Measurements from ENCODE around the gene SLC4A4.

The SLC4A4 gene

DNA sequence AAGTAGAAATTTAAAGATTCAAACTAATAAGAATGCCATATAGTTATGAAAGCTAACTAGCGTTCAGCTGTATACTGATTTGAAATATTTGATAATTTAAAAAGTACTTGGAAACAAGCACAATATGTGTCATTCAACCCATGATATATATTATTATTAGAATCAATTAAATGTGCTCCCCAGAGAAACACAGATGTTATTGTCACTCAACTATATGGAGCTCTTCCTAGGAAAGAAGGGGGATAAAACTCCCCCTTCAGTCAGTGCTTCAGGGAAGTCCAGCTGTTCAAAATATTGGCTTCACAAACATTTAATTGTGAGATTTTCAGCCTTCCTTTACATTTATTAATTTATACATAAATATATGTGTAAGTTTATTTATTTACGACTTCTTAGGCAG is 135.9 kb downstream of the SLC4A4 start:
- no peak for DNase-seq

DNA sequence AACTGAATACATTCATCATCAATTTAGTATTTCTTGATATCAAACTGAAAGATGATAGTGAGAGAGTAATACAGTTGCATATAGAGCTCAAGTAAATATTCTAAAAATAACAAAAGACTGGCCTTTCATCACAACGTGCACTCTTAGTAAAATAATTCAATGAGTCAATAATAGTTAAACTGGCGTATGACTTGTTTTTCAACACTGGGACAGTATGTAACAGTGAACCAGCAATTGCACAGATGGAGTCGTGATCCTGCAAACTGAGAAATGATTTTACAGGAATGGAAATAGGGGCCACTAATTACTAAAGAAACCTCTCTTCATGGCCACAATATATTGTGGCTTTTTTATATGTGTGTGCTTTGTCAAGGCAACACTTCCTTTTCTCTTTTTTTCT is 137.4 kb downstream of the SLC4A4 start:
- DNase-seq, result no peak

DNA sequence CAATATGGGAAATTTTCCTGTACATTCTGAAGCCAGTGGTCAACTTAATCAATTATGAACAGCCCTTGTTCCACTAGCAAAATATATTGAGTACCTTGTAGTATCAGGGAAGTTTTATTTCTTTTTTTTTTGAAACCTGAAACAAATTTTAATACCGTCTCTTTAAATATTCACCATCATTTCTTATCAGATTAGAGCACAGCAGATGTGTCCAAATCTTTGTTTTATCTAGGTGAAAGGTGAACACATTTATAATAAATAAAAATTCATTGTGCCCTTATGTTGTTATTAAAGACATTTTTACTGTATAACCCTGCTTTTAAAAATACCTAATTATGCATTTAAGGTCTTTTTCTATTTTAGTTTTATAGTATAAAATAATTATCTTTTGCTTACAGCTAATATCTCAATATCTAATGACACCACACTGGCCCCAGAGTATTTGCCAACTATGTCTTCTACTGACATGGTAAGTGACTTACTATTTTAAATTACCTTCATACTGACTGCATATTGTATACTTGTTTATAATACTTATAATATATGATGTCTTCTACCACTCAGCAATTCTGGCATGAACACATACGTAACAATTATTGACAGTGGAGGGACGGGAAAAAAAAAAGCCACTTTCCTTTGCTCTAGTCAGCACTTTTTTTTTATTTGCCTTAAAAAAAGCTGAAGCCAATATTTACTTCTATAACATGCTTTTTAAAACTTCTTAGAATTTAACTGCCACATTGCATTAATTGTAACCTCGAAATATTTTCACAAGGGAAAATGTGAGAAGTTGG is 147.9 kb downstream of the SLC4A4 start:
- no peak for DNase-seq

DNA sequence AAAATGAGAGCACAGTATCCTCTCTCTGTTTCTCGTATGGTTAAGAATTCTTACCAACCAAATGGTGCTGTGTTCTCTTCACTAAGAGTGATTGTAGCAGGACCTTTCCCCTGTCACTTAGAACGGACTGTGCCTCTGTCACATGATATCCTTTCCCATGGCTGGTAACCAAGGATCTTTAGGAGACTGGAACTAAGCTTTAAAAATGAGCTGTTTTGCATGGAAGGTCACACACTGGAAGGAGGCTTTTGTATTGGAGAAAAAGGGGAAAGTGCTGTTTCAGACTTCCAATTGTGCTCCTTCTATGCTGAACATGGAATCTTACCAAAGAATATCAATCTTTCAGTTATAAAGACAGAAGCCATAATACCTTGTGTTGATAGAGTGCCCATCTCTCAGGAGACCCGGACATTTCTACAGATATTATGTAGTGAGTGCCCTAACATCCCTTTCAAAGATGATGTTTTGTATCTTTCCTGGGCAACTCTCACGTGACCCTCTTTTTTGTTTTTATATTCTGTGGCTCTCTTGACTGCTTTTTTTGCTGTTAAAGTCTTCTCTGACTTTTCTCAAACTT is 148.6 kb downstream of the SLC4A4 start:
- no peak for DNase-seq

DNA sequence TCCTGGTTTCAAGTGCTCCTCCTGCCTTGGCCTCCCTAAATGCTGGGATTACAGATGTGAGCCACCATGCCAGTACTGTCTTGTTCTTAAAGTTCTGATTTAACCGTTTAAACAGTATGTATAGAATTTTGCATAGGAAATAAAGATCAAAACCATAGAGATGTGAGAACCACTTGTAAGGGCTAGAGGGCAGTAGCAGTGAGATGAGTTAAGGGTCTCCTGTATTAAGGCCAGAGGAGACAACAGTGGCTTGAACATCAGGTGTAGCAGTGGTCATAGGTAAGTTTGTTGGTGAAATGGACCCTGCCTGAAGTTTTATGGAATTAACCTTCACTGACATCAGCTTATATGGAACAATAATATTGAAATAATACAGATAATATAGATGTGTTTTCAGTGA is 155.7 kb downstream of the SLC4A4 start:
- no peak for DNase-seq

DNA sequence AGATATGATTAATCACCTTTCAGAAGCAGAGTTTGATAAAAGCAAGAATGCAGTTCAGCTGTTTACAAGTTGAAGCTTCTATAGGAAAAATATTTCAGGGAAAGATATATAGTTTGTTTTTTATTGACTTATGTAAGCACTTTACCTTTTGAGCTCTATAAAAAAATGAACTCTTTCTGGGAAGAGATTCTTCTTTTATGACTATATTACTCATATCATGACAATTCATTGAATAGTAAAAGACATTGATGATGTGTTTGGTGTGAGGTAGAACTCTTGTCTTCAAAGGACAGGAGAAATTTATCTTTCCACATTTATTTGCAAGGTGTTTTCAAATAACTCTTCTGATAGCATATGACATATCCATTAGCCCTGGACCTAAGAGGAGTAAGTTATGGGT is 156.6 kb downstream of the SLC4A4 start:
- no peak for DNase-seq

DNA sequence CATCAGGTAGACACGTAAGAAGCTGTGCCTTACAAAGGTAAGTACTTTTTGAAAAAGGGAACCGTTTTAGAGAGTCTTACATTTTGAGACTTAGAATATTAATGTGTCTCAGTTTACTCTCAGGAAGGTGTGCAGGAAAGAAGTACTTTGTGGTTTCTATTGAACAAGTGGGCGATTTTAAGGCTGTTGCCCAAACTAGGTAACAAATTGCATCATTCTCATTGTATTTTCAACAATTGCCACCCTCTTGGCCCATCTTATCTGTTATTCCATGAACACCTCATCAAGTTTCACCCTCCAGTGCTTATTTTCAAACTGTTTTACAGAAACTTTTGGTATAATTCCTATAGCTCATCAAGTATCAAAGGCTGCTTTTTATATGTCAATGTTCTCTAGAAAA is 158.3 kb downstream of the SLC4A4 start:
- DNase-seq, result no peak

DNA sequence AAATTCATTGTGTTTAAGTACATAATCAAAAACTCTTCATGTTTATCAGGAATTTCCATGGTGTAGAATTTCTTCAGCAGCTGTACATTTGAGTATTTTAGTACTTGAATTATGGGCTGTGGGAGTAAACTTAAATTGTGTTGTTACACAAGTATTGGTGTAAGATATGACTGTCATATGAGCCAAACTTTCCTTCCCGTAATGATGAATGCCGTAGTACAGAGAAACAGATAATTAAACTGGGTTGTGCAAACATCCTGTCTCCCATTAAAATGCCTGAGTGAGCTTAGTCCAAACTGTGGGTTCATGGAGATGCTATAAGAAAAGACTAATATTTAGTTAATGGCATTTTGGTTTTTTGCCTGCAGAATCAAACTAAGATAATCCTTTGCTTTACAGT is 159.2 kb downstream of the SLC4A4 start:
- peak; percentile 13 for DNase-seq

DNA sequence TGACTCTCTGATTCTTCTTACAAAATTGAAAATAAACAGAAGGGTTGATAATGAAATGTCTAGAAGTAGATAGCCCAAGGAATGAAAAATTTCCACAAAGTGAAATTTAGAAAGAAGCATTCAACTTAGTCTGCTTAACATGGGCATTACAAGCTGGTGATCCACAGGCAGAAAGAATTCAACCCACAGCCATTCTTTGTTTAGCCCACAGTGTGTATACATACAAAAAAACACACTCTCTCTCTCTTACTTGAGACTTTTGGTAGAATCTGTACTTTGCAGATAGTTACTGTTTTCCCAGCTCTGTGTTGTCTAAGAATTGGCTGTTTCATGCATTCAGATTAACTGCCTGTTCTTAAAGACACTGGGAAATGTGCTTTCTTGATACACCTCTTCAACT is 159.8 kb downstream of the SLC4A4 start:
- DNase-seq, result no peak

DNA sequence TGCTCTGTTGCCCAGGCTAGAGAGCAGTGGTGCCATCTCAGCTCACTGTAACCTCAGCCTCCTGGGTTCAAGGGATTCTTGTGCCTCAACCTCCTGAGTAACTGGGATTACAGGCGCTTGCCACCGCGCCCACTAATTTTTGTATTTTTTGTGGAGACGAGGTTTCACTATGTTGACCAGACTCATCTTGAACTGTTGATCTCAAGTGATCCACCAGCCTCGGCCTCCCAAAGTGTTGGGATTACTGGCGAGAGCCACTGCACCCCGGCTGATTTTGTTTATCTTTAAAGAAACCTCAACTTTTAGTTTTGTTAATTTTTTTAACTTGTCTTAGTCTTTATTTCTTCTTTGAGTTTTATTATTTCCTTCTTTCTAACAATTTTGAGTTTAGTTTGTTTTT is 163.2 kb downstream of the SLC4A4 start:
- DNase-seq, result no peak

DNA sequence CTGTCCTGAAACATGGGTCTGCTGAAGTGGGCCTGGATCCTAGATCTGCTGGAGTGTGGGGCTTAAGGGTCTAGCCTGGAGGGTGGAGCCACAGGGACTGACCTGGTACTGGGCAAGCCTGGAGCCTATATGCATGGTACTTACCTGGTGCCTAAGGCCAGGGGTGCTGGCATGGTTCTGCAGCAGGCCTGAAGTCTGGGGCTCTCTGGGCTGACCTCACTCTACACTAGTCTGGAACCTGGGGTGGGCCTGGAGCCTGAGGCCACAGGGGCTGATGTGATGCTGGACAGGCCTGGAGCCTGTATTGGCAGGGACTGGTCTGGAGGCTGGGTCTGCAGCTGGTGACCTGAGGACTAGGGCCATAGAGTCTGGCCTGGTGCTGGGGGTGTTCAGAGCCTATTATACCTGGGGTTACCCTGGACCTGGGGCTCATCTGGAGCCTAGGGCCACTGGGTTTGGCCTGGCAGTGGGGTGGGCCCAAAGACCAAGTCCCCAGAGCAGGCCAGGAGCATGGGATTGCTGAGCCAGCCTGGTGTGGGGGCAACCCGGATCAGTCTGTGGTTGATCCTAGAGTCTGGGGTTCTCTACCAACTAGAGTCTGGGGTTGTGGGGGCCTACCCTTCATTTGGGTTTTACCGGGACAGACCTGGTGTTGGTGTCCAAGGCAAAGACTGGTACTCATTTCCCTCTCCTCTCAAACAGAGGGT is 179.6 kb downstream of the SLC4A4 start:
- DNase-seq, result no peak

DNA sequence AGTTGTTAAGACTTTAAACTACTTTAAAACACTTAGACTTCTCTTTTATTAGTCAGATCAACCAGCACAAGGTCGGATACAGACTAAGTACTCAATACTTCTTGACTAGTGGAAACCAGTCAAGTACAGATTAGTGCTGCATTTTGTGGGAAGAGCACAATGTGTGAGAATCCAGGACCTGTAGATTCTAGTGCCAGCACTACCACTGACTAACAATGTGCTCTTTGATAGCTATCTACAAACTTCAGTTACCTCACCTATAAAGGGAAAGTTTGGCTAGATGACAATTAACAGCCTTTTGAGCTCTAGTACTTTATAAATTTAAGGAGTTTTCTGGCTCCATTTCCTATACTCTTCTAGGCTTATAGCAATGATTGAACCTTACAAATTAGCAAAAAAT is 181.5 kb downstream of the SLC4A4 start:
- no peak for DNase-seq

DNA sequence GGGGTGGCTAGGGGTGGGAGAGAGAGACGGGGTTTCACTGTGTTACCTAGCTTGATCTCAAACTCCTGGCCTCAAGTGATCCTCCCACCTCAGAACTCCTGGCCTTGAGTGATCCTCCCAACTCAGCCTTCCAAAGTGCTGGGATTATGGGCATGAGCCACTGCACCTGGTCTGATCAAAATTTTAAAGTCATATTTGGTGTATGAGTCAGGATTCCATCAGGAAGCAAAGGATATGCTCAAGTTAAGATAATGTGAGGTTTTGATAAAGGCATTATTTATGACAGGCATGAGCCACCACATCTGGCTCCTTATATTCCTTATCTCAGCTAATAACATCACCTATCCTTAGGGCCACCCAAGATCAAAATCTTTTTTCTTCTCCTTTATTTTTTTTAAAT is 182.0 kb downstream of the SLC4A4 start:
- DNase-seq, result no peak

DNA sequence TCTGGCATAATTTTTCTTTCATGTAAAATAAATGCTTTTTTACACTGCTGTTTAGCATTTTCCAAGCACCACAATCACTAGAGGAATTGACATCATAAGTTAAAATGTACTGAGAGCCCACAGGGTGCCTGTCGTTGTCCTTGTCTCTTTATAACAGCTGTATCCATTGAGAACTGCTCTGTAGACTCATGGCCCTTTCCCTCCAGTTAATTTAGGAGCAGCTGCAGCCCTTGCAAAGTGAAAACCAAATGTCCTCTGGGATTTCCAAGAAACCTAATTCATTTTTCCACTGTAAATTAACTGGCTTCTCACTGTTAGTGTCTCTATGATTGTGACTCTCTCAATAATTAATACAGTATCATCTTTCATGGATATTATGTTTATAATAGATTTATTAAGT is 185.9 kb downstream of the SLC4A4 start:
- DNase-seq, result no peak

DNA sequence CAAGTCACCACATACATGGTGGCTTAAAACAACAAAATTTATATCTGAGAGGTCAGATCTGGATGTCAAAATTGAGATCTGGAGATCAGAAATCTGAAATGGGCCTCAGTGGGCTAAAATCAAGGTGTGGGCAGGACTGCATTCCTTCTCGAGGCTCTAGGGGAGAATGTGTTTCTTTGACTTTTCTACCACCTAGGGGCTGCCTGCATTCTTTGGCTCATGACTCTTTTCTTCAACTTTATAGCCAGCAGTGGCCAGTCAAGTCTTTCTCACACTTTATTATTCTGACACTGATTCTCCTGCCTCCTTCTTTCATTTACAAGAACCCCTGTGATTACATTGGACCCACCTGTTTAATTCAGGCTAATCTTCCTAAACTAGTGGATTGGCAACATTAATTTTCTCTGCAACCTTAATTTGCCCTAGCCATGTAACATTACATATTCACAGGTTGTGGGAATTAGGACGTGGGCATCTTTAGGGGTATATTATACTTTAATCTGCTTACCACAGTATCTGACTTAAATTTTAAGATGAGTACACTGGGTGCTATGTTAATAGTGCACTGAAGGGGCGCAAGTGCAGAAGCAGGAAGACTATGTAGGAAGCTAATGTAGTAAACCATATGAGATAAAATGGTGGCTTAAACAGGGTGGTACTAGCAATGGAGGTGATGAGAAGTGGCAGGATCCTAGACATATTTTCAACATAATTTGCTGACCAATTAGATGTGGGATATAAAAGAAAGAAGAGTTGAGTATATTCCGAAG is 188.0 kb downstream of the SLC4A4 start:
- DNase-seq, result no peak

DNA sequence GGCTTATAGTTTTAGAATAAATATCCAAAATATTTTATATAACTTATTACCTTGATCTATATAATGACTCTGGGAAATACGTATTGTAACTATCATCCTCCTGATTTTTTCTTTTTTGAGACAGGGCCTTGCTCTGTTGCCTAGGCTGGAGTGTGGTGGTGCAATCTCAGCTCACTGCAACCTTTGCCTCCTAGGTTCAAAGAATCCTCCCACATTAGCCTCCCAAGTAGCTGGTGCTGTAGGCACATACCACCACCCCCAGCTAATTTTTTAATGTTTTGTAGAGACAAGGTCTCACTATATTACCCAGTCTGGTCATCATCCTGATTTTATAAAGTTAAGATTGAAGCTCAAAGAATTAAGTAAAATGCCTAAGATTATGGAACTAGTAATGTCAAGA is 193.6 kb downstream of the SLC4A4 start:
- DNase-seq, result no peak

DNA sequence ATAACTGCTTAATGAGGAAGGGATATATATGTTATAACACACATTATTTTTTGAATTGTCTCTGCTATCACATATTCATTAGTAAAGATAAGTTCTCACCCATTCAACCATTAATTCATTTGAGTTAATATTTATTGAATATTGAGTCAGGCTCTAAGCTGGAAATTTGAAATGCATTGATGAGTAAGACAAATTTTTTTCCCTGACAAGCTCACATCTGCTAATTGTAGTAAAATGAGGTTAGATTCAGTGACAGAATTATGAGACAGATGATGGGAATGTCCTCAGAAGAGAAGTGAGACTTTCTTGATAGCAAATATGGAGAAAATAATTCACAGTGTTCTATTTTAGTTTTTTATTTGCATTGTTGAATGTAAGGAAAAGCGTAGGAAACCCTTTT is 194.3 kb downstream of the SLC4A4 start:
- DNase-seq, result peak; percentile 2

DNA sequence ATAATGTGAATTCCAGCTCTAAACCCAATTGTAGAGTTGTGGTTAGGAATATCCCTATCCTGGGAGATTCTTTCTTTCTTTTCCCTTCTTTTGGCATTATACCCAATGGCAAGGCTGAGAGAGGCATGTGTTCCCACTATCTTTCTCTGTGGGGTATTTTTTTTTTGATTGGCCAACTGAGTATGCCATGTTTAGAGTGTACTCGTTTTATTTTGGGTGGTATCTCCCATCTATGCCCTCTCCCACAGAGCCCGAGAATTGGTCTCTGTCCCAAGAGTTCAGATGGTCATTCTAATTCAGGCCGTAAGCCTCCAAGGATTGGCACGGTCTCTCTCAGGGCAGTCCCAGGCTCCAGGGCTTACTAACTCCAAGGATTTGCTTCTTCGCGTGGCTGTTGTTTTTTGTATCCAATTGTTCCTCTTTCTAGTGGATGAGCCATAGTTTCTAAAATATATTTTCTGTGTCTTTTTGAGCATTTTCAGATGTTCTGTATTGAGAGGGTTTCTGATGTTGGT is 198.8 kb downstream of the SLC4A4 start:
- no peak for DNase-seq

DNA sequence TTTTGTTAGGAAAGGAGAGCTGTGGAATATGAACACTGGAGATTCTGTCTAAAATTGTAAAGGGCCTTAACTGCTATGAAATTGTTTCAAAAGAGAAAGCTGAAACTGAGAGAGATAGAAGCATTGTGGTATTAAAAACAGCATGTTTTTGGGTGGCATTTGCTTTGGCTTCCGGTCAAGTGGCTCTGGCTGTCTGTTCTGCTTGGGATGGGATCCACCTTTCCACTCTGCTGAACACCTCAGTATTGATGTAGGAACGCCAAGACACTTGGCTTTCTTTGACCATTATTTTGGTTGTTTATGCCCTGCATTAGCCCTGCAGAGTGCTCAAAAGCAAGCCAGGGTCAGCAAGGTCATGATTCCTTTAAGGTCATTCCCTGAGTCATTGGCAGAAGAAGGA is 199.7 kb downstream of the SLC4A4 start:
- DNase-seq, result no peak

DNA sequence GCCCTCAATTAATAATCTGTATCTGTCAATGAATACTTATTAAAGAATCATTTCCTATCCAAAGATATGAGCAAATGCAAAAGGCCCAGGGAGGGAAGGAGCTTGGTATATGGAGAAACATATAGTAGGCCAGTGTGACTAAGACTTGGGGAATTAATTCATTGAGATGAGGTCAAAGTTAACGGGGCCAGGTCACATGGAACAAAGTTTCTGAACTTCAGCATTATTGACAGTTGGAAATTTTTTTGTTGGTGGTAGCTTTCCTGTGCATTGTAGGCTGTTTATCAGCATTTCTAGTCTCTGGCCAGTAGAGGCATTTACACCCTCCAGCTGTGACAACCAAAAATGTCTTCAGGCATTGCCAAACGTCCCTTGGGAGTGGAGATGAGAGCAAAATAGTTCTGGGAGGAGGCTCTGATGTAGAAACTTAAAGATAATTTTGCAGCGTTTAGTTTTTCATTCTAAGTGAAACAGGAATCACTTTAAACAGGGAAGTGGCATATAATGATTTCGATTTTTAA is 202.0 kb downstream of the SLC4A4 start:
- DNase-seq, result no peak

DNA sequence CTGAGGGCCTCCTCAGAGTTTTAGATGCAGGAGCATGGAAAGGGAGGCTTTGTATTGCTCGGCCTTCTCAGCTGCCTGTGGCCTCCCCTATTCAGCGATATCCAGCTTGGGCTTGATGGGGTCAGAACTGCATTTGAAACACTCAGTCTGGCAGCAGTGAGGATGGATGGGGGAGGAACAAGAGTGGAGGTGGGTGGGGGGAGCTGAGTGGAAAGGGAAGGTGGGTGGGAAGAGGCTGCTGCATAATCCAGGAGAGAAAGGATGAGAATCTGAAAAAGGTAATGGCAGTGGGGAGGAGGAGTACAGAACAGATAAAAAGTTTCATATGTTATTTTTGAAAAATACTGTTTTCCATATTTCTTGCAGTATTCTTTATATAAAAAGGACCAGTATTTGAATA is 202.7 kb downstream of the SLC4A4 start:
- no peak for DNase-seq

DNA sequence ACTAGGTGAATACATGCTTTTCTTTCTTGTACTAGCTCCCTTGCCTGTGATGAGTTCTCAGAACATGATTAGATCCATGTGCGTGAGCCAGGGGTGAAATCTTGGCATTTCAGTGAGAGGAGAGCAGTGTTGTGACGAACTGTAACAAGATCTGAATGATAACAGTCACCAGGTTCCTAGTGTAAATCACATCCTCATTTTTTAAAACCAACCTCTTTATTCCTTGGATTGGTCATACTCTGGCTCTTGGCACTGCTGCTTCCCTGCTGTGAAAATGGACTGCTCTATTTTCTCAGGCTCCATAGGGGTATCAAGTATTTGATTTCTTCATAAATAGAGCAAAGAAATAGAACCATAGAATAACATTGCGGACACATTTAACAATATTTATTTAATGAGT is 206.3 kb downstream of the SLC4A4 start:
- DNase-seq, result no peak

DNA sequence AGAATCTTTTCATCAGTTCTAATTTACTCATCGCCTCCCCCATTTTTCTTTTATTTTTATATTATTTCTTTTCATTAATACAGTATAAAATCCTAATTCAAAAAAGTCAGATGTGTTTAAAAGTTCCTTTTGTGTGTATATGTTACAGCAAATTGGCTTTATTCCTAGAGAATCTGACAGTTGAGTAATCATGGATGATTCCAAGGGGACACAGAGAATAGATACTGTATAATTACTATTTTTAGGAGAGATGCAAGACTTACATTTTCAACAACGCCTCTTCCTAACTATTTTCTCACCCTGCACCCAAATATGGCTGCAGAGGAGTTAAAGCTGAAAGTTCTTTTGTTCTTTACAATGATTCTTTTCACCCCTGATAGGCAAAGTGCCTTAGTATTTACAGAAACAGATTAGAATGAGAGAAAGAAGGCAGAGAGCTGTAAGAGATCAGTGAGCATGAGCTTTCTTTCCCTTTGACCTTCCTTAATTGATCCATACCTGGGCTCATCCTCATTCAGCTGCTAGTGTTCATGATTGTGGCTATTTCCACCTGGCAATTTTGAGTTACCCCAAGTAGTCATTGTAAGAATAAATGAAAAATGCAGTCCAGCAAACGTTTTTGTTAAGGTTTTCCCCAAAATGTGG is 210.8 kb downstream of the SLC4A4 start:
- no peak for DNase-seq
